Spinal cord (tissue), 10 donors: ENCODE data around the gene KRTAP1-5. TPM values are rescaled to one million over a fixed set of nuclear protein-coding genes. Genes with fewer than 3 reads are reported as not detected.
A peak's percentile ranks its signal among the peaks of the same experiment; 100 is the strongest.

Experiments used
- DNase-seq, 6 donors: peaks; one replicate each; pipeline versions ENCODE4 v3.0.0 to v3.0.0-alpha.2; 2013 to 2015; ENCODE audit warnings: low spot score in 6 of 6, low read depth in 4 of 6
- H3K27ac ChIP-seq: one replicate; pipeline ENCODE4 v1.5.1; 2013; ENCODE audit warnings: low read depth, low read length, control low read depth
- H3K27me3 ChIP-seq: one replicate; pipeline ENCODE4 v1.6.1; 2013; ENCODE audit warnings: low read length; ENCODE audit not compliant: control insufficient read depth, insufficient read depth
- H3K36me3 ChIP-seq: one replicate; pipeline ENCODE4 v1.6.1; 2013; ENCODE audit warnings: low read length; ENCODE audit not compliant: control insufficient read depth, insufficient read depth
- H3K4me1 ChIP-seq: one replicate; pipeline ENCODE4 v1.6.1; 2013; ENCODE audit warnings: low read length; ENCODE audit not compliant: control insufficient read depth, insufficient read depth
- H3K4me3 ChIP-seq: one replicate; pipeline ENCODE4 v1.5.1; 2013; ENCODE audit warnings: low read depth, low read length, control low read depth
- H3K9me3 ChIP-seq: one replicate; pipeline ENCODE4 v1.6.1; 2013; ENCODE audit warnings: low read length; ENCODE audit not compliant: control insufficient read depth, insufficient read depth
- WGBS: methylation state at CpG from one replicate; pipeline ENCODE4 v1.1.5; 2013; ENCODE audit warnings: missing lambda C conversion rate; ENCODE audit not compliant: insufficient coverage; 5-methylcytosine and 5-hydroxymethylcytosine counted together
- polyA plus RNA-seq, 2 donors: library from polyadenylated mRNA; unstranded; fragments of 120-200 nt; gene quantifications; one replicate each; pipeline ENCODE4 v1.2.1, GENCODE V29; 2013; ENCODE audit not compliant: insufficient read length in 2 of 2
- total RNA-seq, 2 donors: library from RNA; depleted of rRNA in 1 of 2; stranded (reverse); fragments of 120-200 nt in 1 of 2; fragments of >200 nt in 1 of 2; gene quantifications; one replicate each; pipeline versions ENCODE4 v1.2.3 to v1.2.4, GENCODE V29; 2013 to 2014
- donor health status: healthy.

KRTAP1-5 gene
- total and polyA plus RNA-seq, 4 donors, result not detected

- Histone ChIP-seq H3K4me1 (no peaks in the 10 kb centered on the region), H3K36me3 (no peaks in the 10 kb centered on the region), H3K27ac (no peak overlapping the region), H3K9me3 (no peaks in the 10 kb centered on the region), H3K4me3 (no peak overlapping the region), H3K27me3 (no peaks in the 10 kb centered on the region)
- no peak for DNase-seq
These were observed 6.7 kb downstream of the KRTAP1-5 start for GRCh38 chr17:41020336-41020735.

- Histone ChIP-seq H3K4me1 (no peaks in the 10 kb centered on the region), H3K36me3 (no peaks in the 10 kb centered on the region), H3K27me3 (no peaks in the 10 kb centered on the region), H3K4me3 (no peak overlapping the region), H3K9me3 (no peaks in the 10 kb centered on the region), H3K27ac (no peak overlapping the region)
- DNase-seq, result no peak
- WGBS, result 86% methylated on average over 2 of the region's 3 CpGs
These were observed 7.6 kb downstream of the KRTAP1-5 start for GRCh38 chr17:41019415-41019814.

- DNase-seq, result no peak
- no peaks in the 10 kb centered on the region for H3K4me1 ChIP-seq
- 80% methylated on average over 2 of the region's 3 CpGs for WGBS
- H3K4me3 ChIP-seq, result no peak overlapping the region
- no peaks in the 10 kb centered on the region for H3K36me3 ChIP-seq
- no peaks in the 10 kb centered on the region for H3K9me3 ChIP-seq
- H3K27me3 ChIP-seq, result no peaks in the 10 kb centered on the region
- no peak overlapping the region for H3K27ac ChIP-seq
These were observed 8.5 kb downstream of the KRTAP1-5 start for GRCh38 chr17:41018541-41018940.

GRCh38 chr17:41016578-41017215 lies 10.3 kb downstream of the KRTAP1-5 start:
- Histone ChIP-seq H3K4me3 (no peak overlapping the region), H3K27ac (no peak overlapping the region), H3K9me3 (no peaks in the 10 kb centered on the region), H3K4me1 (no peaks in the 10 kb centered on the region), H3K36me3 (no peaks in the 10 kb centered on the region), H3K27me3 (no peaks in the 10 kb centered on the region)
- 82% methylated on average over 13 of the region's 13 CpGs for WGBS
- DNase-seq, result no peak

- Histone ChIP-seq H3K36me3 (no peaks in the 10 kb centered on the region), H3K4me3 (no peak overlapping the region), H3K9me3 (no peaks in the 10 kb centered on the region), H3K4me1 (no peaks in the 10 kb centered on the region), H3K27ac (no peak overlapping the region), H3K27me3 (no peaks in the 10 kb centered on the region)
- WGBS, result 79% methylated on average over 4 of the region's 7 CpGs
- DNase-seq, result no peak
These were observed 11.6 kb downstream of the KRTAP1-5 start for GRCh38 chr17:41015454-41015853.

GRCh38 chr17:41013606-41014005 lies 13.4 kb downstream of the KRTAP1-5 start:
- Histone ChIP-seq H3K4me3 (no peak overlapping the region), H3K4me1 (no peaks in the 10 kb centered on the region), H3K36me3 (no peaks in the 10 kb centered on the region), H3K27me3 (no peaks in the 10 kb centered on the region), H3K27ac (no peak overlapping the region), H3K9me3 (no peaks in the 10 kb centered on the region)
- WGBS, result no CpG with 5 or more reads among the region's 1 CpG
- peak in 2 of 6 donors; percentile 20 to 77 for DNase-seq

- Histone ChIP-seq H3K27ac (no peak overlapping the region), H3K9me3 (no peaks in the 10 kb centered on the region), H3K4me3 (no peak overlapping the region), H3K27me3 (no peaks in the 10 kb centered on the region), H3K4me1 (no peaks in the 10 kb centered on the region), H3K36me3 (no peaks in the 10 kb centered on the region)
- no peak for DNase-seq
- WGBS, result no CpG with 5 or more reads among the region's 3 CpGs
These were observed 13.8 kb downstream of the KRTAP1-5 start for GRCh38 chr17:41013181-41013580.

- 84% methylated on average over 6 of the region's 6 CpGs for WGBS
- H3K4me3 ChIP-seq, result no peak overlapping the region
- peak in 1 of 6 donors; percentile 56 for DNase-seq
- no peaks in the 10 kb centered on the region for H3K27me3 ChIP-seq
- no peaks in the 10 kb centered on the region for H3K9me3 ChIP-seq
- H3K4me1 ChIP-seq, result no peaks in the 10 kb centered on the region
- no peaks in the 10 kb centered on the region for H3K36me3 ChIP-seq
- no peak overlapping the region for H3K27ac ChIP-seq
These were observed 14.5 kb downstream of the KRTAP1-5 start for GRCh38 chr17:41012326-41013120.

- peak in 1 of 6 donors; percentile 56 for DNase-seq
- no peak overlapping the region for H3K4me3 ChIP-seq
- no peaks in the 10 kb centered on the region for H3K4me1 ChIP-seq
- H3K27me3 ChIP-seq, result no peaks in the 10 kb centered on the region
- no peak overlapping the region for H3K27ac ChIP-seq
- no peaks in the 10 kb centered on the region for H3K9me3 ChIP-seq
- no peaks in the 10 kb centered on the region for H3K36me3 ChIP-seq
These were observed 16.6 kb downstream of the KRTAP1-5 start for GRCh38 chr17:41010441-41010840.

- WGBS, result no CpG with 5 or more reads among the region's 1 CpG
These were observed 17.1 kb downstream of the KRTAP1-5 start for GRCh38 chr17:41009936-41010335.

More at GRCh38 chr17:41009936-41010335, 17.1 kb downstream of the KRTAP1-5 start:
- Histone ChIP-seq H3K27me3 (no peaks in the 10 kb centered on the region), H3K9me3 (no peaks in the 10 kb centered on the region), H3K36me3 (no peaks in the 10 kb centered on the region), H3K27ac (no peak overlapping the region), H3K4me3 (no peak overlapping the region), H3K4me1 (no peaks in the 10 kb centered on the region)
- no peak for DNase-seq
